Body of pancreas (tissue), 4 donors: ENCODE data around the gene CRBN. TPM values are rescaled to one million over a fixed set of nuclear protein-coding genes. Genes with fewer than 3 reads are reported as not detected.

Source experiments
- ATAC-seq: fragments of 150-250 bp; one replicate; pipeline ENCODE4 v1.9.1; 2016
- DNase-seq, 4 donors: peaks; one replicate each; pipeline ENCODE4 v3.0.0-alpha.2; 2019
- H3K27ac ChIP-seq, 4 donors: fragments of 200-600 bp; sonication (generic); 1 replicate in 3 of 4; 2 replicates in 1 of 4; pipeline versions ENCODE4 v1.5.1 to v1.6.1; 2016 to 2019; ENCODE audit warnings: mild to moderate bottlenecking in 1 of 4, mixed read lengths in 1 of 4, moderate library complexity in 1 of 4
- H3K27me3 ChIP-seq, 2 donors: fragments of 200-600 bp; sonication (generic); one replicate each; pipeline ENCODE4 v1.6.0; 2016; ENCODE audit warnings: mild to moderate bottlenecking in 1 of 2
- H3K36me3 ChIP-seq, 2 donors: fragments of 200-600 bp; sonication (generic); replicated peaks in 1 of 2; 2 replicates each; pipeline ENCODE4 v1.5.1; 2016; ENCODE audit warnings: low read depth in 2 of 2; ENCODE audit not compliant: insufficient read depth in 1 of 2
- H3K4me1 ChIP-seq: fragments of 200-600 bp; sonication (generic); one replicate; pipeline ENCODE4 v1.6.0; 2016
- H3K4me3 ChIP-seq, 2 donors: fragments of 200-600 bp; sonication (generic); 1 replicate in 1 of 2; 2 replicates in 1 of 2; pipeline ENCODE4 v1.5.1; 2016 to 2019
- H3K9me3 ChIP-seq, 3 donors: fragments of 200-600 bp; sonication (generic); 1 replicate in 2 of 3; 2 replicates in 1 of 3; pipeline ENCODE4 v1.5.1; 2016
- POLR2A ChIP-seq, 3 donors: fragments of 450-650 bp; IDR thresholded peaks; one replicate each; pipeline ENCODE4 v1.6.1; 2016; ENCODE audit warnings: antibody characterized with exemption in 3 of 3, mild to moderate bottlenecking in 2 of 3
- WGBS, 2 donors: methylation state at CpG; one replicate each; pipeline ENCODE4 v1.1.5; 2017; 5-methylcytosine and 5-hydroxymethylcytosine counted together
- intact Hi-C: fragments of 100-400 bp; cut with DNase I; formaldehyde crosslinking; loops from one replicate; pipeline ENCODE4 v1.15.1; 2023
- total RNA-seq, 2 donors: library from RNA; depleted of rRNA; stranded (reverse); fragments of >200 nt; gene quantifications; one replicate each; pipeline ENCODE4 v1.1.0, GENCODE V29; 2016
- TF ChIP-seq, protein P1 (sequence below), 7 experiments: fragments of 450-650 bp in 4 of 7; fragments of 200-600 bp in 3 of 7; sonication (generic) in 3 of 7; IDR thresholded peaks; one replicate each; pipeline ENCODE4 v1.5.1; 2016 to 2019; ENCODE audit warnings: antibody characterized with exemption in 7 of 7

CRBN gene
- total RNA-seq, 2 donors from 2014 or later: 33.9 to 37.9 TPM

- H3K27ac ChIP-seq: no peak overlapping the region
- H3K27me3 ChIP-seq: no peaks in the 10 kb centered on the region
- TF ChIP-seq POLR2A (IDR thresholded peaks at IDR 0.05): no peak
- intact Hi-C loops: no loop called here
- H3K4me1 ChIP-seq: no peaks in the 10 kb centered on the region
- no peaks in the 10 kb centered on the region for H3K9me3 ChIP-seq
- no peak for DNase-seq
- peaks cover 2 to 33% of the 10 kb centered on the region in 2 donors for H3K36me3 ChIP-seq
- H3K4me3 ChIP-seq: no peak overlapping the region
- no peak for ATAC-seq
- WGBS, 2 donors: 92 to 94% methylated on average over 8 of the region's 8 CpGs
Observed at GRCh38 chr3:3145831-3146230, 33.7 kb downstream of the CRBN start.

DNA sequence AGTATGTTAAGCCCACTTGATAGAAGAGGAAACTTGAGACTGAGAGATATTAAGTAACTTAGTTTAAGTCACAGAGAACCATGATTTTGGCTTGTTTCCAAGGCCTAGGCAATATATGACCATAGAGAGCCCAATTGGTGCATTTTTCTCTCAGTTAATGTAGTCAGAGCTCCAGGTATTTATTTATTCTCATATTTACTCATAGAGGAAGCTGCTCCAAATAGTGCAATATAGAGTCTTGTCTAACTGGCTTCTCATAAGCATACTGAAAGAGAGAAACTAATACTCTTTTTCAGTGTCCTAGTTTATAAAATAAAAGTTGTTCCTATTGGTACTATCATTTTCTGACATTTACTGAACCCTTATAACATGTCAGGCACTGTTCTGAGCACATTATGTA lies 37.6 kb downstream of the CRBN start:
- DNase-seq: no peak
- H3K36me3 ChIP-seq: peaks cover 7 to 32% of the 10 kb centered on the region in 2 donors
- no peaks in the 10 kb centered on the region for H3K27me3 ChIP-seq
- no peak for ATAC-seq
- no peaks in the 10 kb centered on the region for H3K9me3 ChIP-seq
- TF ChIP-seq, protein P1, sequence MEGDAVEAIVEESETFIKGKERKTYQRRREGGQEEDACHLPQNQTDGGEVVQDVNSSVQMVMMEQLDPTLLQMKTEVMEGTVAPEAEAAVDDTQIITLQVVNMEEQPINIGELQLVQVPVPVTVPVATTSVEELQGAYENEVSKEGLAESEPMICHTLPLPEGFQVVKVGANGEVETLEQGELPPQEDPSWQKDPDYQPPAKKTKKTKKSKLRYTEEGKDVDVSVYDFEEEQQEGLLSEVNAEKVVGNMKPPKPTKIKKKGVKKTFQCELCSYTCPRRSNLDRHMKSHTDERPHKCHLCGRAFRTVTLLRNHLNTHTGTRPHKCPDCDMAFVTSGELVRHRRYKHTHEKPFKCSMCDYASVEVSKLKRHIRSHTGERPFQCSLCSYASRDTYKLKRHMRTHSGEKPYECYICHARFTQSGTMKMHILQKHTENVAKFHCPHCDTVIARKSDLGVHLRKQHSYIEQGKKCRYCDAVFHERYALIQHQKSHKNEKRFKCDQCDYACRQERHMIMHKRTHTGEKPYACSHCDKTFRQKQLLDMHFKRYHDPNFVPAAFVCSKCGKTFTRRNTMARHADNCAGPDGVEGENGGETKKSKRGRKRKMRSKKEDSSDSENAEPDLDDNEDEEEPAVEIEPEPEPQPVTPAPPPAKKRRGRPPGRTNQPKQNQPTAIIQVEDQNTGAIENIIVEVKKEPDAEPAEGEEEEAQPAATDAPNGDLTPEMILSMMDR (IDR thresholded peaks at IDR 0.05): no peak
- TF ChIP-seq POLR2A (IDR thresholded peaks at IDR 0.05): no peak
- no peak overlapping the region for H3K27ac ChIP-seq
- H3K4me3 ChIP-seq: no peak overlapping the region
- no peaks in the 10 kb centered on the region for H3K4me1 ChIP-seq
- intact Hi-C loops: no loop called here

DNA sequence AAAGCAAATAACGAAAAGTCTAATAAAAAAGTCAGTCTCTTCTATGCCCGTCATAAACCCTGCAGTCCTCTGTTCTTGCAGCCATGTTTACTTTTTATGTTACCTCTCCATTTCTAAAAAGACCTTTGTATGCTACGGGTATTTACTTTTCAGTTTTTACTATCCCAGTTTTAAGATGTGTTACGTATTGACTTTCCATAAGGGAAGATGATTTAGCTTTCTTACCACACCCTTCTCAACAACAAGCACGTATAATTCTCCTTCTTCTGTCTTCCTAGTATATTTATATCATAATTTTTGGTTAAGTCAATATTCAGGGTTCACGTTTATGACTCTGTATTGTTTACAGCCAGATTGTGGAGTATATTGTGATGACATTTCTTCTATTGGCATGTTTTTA lies 42.0 kb downstream of the CRBN start:
- ATAC-seq (no peak), DNase-seq (no peak)
- Histone ChIP-seq H3K4me1 (no peaks in the 10 kb centered on the region), H3K36me3 (peaks cover 7 to 18% of the 10 kb centered on the region in 2 donors), H3K27me3 (no peaks in the 10 kb centered on the region), H3K4me3 (no peak overlapping the region), H3K27ac (no peak overlapping the region), H3K9me3 (no peaks in the 10 kb centered on the region)
- 84 to 87% methylated on average over 6 of the region's 6 CpGs for WGBS, 2 donors
- TF ChIP-seq, protein P1 (IDR thresholded peaks at IDR 0.05): no peak
- no peak for TF ChIP-seq POLR2A (IDR thresholded peaks at IDR 0.05)
- intact Hi-C loops: no loop called here

DNA sequence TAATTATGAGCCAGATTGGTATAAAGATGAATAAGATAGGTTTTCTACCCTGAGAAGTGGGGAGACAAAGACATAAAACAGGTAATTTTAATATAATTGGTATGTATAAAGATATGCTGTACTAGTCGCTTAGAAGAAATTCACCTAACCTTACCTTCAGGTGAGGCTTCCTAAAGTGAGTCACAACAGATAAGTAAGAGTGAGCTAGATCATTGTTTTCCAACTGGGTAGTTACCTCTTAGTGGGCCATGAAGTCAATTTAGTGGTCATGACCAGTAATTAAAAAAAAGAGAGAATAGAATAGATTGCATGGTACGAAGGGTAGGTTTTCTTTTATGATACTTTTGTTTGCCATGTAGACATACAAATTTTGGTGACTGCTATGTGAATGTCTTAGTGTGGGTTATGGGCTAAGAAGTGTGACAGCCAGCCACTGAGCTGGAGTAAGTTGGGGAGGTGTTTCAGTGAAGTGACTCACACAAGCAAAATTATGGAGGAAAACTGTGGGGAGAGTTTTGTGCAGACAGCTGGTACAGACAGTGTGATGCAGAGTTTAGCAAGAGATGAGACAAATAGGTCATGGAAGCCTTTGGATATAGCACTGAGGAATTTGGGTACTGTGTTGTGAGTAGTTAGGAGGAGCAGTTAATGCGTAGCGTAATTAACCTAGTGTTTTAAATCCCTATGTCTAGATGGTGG lies 44.6 kb downstream of the CRBN start:
- no peak for ATAC-seq
- H3K4me1 ChIP-seq: no peaks in the 10 kb centered on the region
- 94 to 95% methylated on average over 4 of the region's 4 CpGs for WGBS, 2 donors

DNA sequence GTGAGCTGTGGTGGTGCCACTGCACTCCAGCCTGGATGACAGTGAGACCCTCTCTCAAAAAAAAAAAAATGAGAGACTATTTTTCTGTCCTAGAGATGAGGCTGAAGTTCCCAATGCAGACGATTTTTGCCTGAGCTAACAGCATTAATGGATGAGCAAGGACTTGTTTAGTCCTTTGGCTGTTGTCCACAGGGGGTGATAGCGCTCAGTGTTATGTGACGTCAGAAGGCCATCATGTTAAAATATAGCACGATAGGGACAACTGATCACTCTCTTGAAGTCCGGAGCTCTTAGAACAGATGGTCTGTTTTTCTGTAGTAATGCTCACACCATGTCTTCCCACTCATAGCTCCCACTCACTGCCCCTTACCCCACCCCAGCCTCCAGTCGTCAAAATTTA lies 46.0 kb downstream of the CRBN start:
- ATAC-seq: no peak
- H3K4me3 ChIP-seq: no peak overlapping the region
- H3K4me1 ChIP-seq: peaks cover 12% of the 10 kb centered on the region
- 79 to 80% methylated on average over 6 of the region's 6 CpGs for WGBS, 2 donors
- no peaks in the 10 kb centered on the region for H3K36me3 ChIP-seq
- no peaks in the 10 kb centered on the region for H3K9me3 ChIP-seq
- intact Hi-C loops: no loop called here
- H3K27me3 ChIP-seq: no peaks in the 10 kb centered on the region
- H3K27ac ChIP-seq: no peak overlapping the region
- TF ChIP-seq POLR2A (IDR thresholded peaks at IDR 0.05): no peak
- TF ChIP-seq, protein P1 (IDR thresholded peaks at IDR 0.05): no peak
- DNase-seq: no peak

More for the DNA sequence above, 44.6 kb downstream of the CRBN start:
- DNase-seq: no peak
- intact Hi-C loops: no loop called here
- TF ChIP-seq, protein P1 (IDR thresholded peaks at IDR 0.05): no peak
- TF ChIP-seq POLR2A (IDR thresholded peaks at IDR 0.05): no peak
- H3K27me3 ChIP-seq: no peaks in the 10 kb centered on the region
- H3K4me3 ChIP-seq: no peak overlapping the region
- H3K36me3 ChIP-seq: peaks cover 0 to 8% of the 10 kb centered on the region in 2 donors
- no peak overlapping the region for H3K27ac ChIP-seq
- H3K9me3 ChIP-seq: no peaks in the 10 kb centered on the region
